Astrocyte (in vitro differentiated cells and primary cell): Measurements from ENCODE around the gene PRKCA.

Source experiments
- EZH2 ChIP-seq: IDR thresholded peaks from 2 replicates; pipeline ENCODE4 v1.6.1; 2012; ENCODE audit warnings: mild to moderate bottlenecking, low read length, inconsistent platforms; ENCODE audit not compliant: insufficient read depth
- TF ChIP-seq, protein P1 (sequence below): IDR thresholded peaks from 2 replicates; pipeline ENCODE4 v1.5.1; 2011; ENCODE audit warnings: low read depth, mild to moderate bottlenecking, inconsistent platforms, low read length, moderate library complexity; ENCODE audit not compliant: insufficient read depth

DNA sequence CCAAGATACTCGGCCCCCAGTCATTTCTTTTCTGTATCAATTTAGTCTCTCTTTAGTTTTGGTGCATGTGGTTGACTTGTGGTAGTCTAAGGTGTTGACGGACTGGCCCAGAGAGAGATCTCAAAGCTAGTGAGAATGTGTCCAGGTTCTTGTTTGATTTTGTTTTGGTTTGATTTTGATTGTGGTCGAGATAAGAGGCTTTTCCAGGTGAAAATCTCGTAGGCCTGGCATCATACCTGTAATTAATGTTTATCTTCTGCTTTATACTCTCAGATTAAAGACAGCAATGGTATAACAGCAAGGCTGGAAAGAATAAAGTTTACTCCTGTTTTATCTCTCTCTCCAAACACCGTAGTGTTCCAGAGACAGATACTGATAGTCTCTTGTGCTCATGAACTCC lies 360.1 kb downstream of the PRKCA start:
- TF ChIP-seq, protein P1, sequence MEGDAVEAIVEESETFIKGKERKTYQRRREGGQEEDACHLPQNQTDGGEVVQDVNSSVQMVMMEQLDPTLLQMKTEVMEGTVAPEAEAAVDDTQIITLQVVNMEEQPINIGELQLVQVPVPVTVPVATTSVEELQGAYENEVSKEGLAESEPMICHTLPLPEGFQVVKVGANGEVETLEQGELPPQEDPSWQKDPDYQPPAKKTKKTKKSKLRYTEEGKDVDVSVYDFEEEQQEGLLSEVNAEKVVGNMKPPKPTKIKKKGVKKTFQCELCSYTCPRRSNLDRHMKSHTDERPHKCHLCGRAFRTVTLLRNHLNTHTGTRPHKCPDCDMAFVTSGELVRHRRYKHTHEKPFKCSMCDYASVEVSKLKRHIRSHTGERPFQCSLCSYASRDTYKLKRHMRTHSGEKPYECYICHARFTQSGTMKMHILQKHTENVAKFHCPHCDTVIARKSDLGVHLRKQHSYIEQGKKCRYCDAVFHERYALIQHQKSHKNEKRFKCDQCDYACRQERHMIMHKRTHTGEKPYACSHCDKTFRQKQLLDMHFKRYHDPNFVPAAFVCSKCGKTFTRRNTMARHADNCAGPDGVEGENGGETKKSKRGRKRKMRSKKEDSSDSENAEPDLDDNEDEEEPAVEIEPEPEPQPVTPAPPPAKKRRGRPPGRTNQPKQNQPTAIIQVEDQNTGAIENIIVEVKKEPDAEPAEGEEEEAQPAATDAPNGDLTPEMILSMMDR: no peak
- no peak for TF ChIP-seq EZH2
